ENCODE measurements around the gene HEATR5B.

DNA sequence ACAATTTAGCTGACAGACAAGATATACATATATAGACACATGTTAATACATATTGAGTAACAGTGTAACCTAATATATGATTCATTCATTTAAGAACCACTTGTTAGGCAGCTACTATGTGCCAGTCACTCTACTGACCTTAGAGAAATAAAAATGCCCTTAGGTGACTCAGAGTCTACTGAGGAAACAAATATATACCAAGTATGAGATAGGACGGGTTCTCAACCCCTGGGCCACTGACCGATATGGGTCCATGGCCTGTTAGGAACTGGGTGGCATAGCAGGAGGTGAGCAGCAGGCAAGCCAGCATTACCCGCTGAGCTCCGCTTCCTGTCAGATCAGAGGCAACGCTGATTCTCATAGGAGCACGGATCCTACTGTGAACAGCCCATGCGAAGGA lies 132.6 kb downstream of the HEATR5B start:
- TF ChIP-seq, protein P1, sequence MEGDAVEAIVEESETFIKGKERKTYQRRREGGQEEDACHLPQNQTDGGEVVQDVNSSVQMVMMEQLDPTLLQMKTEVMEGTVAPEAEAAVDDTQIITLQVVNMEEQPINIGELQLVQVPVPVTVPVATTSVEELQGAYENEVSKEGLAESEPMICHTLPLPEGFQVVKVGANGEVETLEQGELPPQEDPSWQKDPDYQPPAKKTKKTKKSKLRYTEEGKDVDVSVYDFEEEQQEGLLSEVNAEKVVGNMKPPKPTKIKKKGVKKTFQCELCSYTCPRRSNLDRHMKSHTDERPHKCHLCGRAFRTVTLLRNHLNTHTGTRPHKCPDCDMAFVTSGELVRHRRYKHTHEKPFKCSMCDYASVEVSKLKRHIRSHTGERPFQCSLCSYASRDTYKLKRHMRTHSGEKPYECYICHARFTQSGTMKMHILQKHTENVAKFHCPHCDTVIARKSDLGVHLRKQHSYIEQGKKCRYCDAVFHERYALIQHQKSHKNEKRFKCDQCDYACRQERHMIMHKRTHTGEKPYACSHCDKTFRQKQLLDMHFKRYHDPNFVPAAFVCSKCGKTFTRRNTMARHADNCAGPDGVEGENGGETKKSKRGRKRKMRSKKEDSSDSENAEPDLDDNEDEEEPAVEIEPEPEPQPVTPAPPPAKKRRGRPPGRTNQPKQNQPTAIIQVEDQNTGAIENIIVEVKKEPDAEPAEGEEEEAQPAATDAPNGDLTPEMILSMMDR (conservative IDR thresholded peaks at IDR 0.05; ENCODE audit: low read depth, low read length): no peak
- no peak for TF ChIP-seq EZH2 (IDR thresholded peaks at IDR 0.05; ENCODE audit: borderline replicate concordance, low read depth, low read length, poor library complexity, severe bottlenecking)

Data from A673 (cell line).